Measurements from ENCODE around the gene ACACB.
"Not testable (repeated sequence)": the region's sequence is repeated elsewhere in the genome, so short reads cannot be mapped to it uniquely, and the experiment has no call there.

The ACACB gene

DNA sequence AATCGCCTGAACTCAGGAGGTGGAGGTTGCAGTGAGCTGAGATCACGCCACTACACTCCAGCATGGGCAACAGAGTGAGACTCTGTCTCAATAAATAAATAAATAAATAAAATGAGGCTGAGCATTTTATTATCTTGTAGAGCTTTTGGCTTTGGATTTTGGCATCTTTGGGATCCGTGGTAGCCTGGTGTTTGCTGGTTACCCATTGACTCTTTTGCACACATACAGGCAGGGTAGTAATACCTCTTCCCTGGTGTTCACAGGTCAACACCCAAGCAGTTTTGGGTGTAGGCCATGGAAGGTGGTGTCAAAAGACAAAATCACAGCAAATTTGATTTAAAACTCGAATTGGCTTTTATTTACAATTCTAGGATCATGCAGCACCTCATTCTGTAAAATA lies 27.8 kb downstream of the ACACB start:
- DNase-seq: no peak

DNA sequence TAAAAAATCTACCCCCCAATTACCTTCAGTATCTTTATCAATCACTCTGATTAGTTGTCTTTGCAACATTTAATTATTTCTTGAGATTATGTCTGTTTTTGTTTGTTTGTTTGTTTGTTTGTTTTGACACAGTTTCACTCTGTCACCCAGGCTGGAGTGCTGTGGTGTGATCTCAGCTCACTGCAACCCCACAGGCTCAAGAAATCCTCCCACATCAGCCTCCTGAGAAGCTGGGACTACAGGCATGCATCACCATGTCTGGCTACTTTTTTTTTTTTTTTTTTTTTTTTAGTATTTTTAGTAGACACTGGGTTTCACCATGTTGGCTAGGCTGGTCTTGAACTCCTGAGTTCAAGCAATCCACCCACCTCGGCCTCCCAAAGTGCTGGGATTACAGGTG lies 30.7 kb downstream of the ACACB start:
- DNase-seq: not testable (repeated sequence)

DNA sequence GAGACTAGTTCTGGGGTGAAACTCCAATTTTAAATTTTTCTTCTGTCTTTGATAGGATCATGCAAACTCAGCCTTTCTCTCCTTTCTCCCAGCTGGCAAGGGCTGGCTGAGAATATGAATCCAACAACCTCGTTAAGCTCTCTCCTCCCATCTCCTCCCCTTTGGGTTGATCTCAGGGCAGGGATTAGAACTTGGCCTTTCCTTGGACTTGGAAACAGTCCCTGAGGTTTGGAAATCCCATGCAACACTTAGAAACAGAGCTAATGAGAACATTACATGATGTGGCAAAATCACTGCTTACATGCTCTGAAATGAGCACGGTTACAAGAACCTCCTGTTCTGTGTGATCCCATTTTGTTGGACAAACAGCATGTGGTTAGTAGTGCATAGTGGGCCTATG lies 31.6 kb downstream of the ACACB start:
- DNase-seq: no peak

DNA sequence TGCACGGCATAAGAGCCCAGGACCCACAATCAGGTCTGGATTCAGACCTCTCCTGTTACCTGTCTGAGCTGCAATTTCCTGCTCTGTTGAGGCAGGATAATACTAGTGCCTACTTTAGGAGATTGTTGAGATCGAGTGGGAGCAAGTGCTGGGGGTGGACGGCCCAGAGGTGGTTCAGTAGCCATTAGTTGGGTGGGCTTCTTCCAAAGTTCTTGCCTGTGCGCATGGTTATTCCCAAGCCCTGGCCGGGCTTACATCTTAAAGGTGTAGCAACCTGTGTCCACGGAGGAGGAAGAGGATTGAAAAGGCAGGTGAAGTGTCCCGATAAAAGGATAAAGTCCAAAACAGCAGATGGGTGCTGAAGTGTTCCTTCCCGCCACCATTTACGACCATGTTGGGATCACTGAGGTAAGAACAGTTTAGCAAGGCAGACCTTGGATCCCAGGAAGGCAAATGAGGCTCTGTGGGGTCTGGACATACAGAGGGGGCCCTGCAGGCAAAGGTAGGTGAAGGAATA lies 33.8 kb downstream of the ACACB start:
- DNase-seq: no peak

DNA sequence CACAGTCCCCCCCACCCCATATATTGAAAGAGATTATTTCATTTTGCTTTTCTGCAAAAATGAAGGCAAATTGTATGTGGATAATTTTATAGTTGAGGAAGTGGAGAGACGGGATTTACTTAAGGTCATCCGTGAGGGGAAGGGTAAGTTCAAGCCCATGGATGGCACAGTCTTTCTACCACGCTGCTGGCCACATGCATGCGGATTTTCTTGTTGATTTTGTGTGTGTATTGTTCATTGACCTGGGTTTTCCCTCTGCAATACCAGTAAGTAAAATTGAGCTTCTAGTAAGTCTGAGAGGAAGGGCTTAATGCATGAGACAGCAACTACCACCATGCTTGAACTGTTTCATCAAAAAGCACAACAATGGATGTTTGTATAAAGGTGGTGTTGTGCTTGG lies 35.1 kb downstream of the ACACB start:
- no peak for DNase-seq

DNA sequence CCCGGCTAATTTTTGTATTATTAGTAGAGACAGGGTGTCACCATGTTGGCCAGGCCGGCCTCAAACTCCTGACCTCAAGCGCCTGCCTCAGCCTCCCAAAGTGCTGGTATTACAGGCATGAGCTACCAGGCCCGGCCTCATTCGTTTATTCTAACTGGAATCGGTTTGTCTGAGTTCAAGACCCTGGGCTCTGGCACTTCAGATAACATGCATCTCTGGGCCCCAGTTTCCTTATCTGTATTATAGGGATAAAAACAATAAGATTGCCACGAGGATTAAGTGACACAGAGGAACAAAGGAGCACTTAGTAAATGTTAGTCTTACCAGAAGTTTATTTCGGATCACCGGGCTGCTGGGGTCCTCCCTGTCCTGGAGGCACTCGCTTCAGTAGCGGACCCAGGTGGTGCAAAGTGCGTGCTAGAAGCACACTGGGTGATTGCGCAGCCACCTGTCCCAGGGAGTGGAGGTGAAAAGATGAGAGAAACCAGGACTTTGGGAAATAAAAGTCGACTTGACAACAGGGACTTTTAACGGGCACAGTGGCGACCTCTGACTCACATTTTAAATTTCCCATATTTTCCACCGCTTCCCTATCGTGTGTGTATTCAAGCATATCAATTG lies 37.5 kb downstream of the ACACB start:
- no peak for DNase-seq

DNA sequence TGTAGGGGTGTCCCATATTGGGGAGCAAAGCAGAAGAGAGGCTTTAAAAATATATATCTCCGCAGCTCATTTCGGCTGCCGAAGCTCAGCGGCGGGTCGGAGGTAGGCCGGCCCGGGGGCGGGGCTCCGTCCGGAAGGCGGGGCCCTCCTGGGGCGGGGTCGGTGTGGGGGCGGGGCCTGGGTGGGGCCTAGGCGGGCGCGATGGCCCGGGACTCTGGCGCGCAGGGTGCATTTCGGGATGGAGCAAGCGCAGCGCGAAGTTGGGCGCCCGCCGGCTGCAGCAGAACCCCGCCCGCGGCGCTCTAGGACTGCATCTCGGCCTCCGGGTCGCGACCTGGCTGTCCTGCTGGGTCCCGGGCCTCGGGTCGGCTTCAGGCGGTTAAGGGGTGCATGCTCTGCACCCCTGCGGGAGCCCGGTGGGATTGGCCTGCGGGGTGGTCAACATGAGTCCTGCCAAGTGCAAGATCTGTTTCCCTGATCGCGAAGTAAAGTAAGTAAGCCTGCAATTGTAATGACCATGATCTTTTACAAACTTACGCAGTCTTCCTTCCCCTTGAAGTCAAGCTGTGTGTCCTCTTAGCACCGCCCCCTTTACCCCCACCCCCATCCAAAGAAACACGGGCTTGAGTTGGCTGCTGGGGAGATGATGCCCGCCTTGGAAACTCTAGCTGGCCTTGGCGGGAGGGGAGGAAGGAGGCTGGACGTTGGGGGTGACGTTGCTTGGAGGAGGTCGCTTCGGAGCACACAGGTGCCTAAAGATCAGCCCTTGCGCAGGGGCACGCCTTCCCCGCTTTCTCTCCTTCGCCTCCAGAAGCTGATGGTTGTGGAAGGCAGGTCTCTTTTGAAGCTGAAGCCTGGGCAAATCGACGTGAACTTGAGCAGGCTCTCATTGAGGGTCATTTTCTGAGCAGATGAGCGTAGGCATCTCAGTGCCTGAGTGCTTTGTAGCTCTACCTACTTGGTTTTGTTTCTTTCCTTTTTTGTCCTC lies 38.4 kb downstream of the ACACB start:
- no peak for DNase-seq

DNA sequence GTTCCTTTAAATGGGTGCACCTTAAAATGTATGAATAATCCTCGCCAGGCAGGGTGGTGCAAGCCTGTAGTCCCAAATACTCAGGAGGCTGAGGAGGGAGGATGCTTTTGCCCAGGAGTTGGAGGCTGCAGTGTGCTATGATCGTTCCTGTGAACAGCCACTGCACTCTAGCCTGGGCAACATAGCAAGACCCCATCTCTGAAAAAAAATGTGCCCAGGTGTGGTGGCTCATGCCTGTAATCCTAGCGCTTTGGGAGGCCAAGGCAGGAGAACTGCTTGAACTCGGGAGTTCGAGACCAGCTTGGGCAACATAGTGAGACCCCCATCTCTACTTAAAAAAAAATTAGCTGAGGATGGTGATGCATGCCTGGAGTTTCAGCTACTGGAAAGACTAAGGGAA lies 39.6 kb downstream of the ACACB start:
- DNase-seq: no peak

DNA sequence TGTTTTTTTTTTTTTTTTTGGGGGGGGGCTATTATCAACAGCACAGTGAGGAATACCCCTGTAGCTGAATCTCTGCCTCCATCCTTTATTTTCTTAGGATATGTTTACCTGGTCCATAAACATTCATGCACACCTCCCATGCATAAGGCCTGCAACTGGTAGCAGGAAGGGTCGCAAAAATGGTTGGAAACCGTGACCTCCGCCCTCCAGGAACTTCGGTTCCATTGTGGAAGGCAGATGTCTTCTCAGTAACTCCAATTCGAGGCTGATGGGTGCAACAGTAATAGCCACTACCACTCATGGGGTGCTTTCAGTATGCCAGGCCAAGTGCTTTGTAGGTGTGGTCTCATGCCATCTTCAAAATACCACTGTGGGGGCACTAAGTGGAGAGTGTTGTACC lies 40.2 kb downstream of the ACACB start:
- DNase-seq: no peak

DNA sequence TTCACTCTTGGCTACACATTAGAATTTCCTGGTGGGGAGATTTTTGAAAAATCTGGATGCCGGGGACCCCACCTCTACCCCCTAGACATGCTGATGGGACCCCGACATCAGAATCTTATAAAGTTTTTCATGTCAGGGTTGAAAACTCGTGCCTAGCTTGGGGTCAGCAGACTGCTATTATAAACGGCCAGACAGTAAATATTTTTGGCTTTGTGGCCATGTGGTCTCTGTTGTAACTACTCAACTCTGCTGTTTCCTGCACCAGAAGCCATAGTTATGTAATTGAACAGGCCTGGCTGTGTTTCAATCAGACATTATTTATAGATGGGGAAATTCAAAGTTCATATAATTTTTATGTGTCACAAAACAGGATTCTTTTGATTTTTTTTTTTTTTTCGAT lies 41.6 kb downstream of the ACACB start:
- DNase-seq: no peak

DNA sequence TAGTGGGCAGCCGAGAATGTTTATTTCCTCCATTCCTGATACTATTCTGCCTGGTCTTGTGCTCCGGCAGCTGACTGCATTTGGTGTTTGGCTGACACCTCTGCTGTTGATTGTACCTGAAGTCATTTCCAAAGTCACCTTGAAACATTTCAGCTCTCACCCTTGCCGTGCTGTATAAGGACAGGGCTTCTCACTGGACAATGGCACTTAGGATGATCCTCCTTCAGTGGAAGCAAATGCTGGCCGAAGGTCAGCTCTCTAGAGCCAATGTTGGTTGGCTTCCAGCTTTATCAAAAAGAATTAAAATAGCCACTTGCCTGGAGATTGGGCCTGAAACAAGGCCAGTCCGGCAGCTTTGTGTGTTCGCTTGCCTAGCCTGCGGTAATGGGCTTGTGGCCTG lies 44.0 kb downstream of the ACACB start:
- no peak for DNase-seq

DNA sequence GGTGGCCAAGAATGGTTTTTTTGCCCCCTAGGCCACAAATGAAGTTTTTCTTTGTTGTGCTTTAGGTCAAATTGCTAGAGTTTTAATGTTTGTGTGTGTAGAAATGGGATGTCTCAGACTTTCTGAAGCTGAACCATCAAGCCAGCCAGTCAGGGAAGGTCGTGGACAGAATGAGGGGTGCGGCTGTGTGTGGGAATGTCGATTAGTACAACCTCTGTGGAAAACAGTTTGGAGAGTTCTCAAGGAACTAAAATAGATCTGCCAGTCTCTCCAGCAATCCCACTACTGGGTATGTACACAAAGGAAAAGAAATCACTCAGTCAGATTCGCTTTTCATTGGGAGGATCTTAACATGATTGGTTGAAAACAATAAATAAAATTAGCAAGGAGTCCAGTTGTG lies 44.5 kb downstream of the ACACB start:
- no peak for DNase-seq

DNA sequence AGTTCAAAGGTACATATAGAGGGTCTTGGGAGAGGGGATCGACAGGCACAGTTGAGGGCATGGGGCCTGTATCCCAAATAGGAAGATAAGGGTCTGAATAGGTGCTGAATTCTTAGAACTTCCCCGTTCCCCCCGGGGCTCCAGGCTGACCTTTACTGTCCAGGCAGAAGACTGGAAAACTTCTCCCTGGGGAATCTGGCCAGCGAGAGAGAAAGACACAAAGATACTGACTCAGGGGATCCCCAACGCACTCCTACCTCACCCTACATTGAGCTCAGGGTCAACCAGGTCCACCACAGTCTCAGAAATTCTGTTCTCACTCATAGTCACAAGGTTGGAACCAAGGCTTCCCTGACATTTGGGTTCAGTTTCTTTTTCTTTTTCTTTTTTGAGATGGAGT lies 46.2 kb downstream of the ACACB start:
- no peak for DNase-seq

DNA sequence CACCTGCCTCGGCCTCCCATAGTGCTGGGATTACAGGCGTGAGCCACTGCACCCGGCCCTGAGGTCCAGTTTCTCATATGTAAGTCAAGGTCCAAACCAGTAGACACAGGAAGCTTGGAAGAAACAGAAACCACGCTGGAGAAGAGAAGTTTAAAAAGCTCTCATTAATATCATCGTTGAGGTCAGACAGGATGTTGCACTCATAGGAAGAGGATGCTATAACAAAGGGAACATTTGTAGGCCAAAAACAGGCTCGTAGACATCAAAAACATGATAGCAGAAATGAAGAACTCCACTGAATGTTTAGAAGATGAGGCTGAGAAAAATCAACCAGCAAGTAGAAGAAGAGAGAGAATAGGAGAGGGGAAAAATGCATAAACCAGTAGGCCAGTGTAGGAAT lies 46.8 kb downstream of the ACACB start:
- no peak for DNase-seq

DNA sequence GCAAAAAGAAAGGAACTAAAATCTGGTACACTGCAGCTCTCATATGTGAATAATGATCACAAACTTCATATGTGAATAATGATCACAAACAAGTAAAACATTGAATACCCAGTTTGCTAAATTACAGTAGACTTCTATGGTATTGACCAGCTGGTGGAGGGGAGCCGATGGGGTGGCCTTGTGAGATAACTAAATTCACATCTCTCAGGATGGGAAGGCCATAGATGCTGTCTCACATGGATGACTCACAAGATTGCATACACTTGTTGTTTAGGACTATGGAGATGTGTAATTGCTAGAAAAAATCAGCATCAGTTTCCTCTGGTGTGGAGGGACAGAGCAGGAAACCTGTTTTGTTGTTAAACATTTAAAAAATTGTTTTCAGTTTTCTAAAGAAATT lies 49.2 kb downstream of the ACACB start:
- no peak for DNase-seq

DNA sequence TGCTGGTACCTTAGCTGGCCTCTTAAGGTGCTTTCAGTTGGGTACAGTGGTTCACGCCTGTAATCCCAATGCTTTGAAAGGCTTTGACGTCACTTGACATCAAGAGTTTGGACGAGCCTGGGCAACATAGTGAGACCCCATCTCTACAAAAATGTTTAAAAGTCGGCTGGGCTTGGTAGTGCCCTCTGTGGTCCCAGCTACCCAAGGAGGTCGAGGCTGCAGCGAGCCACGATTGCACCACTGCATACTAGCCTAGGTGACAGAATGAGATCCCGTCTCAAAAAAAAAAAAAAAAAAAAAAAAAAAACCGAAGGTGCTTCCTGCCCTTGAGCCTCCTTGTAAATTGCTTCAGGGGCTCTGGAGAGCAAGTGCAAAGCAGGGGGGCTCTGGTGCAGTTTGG lies 50.0 kb downstream of the ACACB start:
- DNase-seq: no peak

DNA sequence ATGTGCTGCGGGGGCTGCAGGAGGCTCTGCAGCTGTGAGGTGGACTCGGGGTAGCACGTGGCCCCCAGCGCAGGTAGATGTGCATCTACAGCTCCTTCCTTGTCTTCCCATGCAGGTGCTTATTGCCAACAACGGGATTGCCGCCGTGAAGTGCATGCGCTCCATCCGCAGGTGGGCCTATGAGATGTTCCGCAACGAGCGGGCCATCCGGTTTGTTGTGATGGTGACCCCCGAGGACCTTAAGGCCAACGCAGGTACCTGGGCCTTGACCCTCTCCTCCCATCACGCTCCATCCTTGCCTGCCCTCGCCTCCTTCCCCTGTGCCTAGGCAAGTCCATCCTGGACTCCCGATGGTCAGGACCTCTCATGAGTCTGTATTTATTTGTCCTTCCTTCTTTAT lies 51.4 kb downstream of the ACACB start:
- DNase-seq: no peak

DNA sequence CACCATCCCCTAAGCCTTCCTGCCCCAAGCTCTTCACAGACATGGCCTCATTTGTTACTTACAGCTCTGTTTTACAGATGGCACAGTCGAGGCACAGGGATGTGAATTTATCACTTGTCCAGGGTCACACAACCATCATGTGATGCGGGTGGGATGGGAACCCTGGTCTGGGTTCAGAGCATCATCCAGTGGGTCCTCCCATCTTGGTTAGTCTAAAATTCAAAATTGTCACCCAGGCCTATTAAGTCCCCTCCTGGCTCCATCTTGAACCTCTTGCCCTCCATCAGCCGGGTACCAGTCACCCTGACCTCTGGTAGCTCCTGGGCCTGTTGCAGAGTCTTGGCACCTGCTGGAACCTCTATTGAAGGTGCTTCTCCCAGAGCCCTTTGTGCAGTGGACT lies 52.9 kb downstream of the ACACB start:
- DNase-seq: no peak

DNA sequence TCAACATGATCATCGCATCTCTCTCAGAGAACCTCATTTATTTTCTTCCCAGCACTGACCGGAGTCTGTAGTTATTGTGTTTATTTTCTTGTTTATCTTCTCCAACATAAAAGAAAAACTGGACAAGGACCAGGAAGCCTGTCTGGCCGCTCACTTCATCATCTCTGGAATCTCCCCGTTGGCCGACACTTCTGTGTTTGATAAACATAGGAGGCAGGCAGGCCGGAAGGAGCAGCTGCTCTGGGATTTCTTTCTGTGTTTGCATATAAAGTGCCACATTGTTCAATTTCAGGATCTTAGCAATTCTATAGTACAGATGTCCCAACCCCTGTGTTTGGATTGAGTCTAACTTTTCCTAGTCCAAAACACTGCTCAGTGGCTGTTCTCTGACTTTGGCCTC lies 53.3 kb downstream of the ACACB start:
- no peak for DNase-seq

DNA sequence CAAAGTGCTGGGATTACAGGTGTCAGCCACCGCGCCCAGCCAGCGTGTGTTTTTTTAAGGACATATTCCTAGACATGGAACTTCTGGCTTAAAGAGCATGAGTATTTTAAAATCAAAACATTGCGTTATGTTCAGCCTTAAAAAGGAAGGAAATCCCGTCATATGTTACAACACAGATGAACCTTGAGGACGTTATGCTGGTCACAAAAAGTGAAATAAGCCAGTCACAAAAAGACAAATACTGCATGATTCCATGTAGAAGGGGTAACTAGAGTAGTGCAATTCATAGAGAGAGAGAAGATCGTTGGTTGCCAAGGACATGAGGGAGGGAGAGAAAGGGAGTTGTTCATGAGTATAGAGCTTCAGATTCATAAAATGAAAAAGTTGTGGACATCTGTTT lies 53.9 kb downstream of the ACACB start:
- DNase-seq: no peak

DNA sequence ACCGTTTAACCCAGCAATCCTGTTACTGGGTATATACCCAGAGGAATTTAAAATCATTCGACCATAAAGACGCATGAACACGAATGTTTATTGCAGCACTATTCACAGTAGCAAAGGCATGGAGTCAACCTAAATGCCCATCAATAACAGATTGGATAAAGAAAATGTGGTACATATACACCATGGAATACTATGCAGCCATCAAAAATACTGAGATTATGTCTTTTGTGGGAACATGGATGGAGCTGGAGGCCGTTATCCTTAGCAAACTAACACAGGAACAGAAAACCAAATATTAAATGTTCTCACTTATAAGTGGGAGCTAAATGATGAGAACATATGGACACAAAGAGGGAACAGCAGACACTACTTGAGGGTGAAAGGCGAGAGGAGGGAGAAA lies 56.4 kb downstream of the ACACB start:
- DNase-seq: not testable (repeated sequence)

DNA sequence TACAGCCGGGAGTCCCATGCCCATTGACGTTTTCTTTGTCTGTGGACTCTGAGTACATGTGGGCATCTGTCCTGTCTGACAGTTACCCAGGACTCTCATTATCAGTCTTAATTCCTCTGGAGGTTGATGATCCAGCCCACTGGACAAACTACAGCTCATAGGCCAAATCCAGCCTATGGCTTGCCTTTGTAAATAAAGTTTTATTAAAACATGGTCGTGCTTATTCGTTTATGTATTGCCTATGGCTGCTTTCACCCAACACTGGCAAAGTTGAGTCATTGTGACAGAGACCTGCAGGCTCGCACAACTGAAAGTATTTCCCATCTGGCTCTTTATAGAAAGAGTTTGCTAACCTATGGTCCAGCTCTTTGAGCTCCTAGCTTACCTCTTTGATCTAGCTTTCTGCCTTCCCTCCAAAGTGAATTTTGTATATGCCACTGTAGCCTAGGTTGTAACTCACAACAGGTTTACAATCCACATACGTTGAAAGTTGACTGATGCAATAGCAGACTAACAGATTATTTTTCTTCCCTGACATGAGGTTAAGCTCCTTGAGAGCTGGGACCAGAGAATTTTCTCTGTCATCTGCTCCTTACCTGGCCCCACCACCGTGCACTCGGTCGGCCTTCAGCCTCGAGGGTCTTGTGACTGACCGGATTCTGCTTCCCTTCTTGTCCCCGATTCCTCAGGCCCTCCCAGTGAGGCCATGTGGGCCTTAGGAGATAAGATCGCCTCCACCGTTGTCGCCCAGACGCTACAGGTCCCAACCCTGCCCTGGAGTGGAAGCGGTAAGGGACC lies 57.3 kb downstream of the ACACB start:
- DNase-seq: no peak

DNA sequence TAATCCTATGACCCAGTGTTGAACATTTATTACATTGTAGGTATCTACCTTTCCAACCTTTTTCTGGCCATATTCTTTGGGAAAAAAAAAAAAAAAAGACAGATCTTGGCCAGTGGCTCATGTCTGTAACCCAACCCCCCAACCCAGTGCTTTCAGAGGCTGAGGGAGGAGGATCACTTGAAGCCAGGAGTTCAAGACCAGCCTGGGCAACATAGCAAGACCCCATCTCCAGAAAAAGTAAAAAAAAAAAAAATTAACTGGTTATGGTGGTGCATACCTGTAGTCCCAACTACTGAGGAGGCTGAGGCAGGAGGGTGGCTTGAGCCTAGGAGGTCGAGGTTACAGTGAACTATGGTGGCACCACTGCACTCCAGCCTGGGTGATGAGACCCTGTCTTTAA lies 58.1 kb downstream of the ACACB start:
- no peak for DNase-seq

DNA sequence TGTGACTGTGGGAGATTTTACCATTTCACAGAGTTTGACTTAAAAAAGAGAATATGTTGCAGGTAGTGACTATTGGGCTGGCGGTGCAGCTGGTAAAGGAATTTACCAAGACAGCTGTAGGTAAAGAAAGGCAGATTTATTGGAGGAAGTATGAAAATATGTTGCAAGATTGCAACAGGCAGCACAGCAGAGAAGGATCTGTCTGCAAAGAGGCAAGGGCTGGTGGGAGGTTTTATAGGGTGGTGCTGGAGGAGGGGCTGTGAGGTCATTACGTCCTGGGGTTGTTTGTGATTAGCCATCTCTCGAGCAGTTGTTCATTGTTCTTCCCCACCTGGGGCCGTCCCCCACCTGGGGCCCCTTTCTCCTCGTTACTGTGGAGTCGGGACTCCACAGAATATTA lies 62.1 kb downstream of the ACACB start:
- DNase-seq: no peak
